ENCODE data around the gene DSG4.

DSG4 gene

DNA sequence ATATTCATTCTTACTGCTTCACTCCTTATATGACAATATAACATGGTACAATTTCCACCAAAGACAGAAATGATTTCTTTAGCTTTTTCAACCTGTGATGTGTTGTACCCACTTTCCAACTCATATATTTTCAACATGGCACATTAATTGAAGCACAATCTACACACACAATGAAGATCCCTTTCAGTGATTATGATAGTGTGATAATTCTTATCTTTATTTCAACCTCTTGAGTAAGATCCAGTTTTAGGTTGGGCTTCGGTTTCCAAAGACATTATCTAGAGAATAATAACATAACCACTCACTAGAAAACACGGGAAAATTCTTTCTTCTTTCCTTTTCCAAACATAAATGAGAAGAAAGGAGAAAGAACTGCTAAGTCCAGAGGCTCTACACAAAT lies 67.6 kb downstream of the DSG4 start:
- DNase-seq (ENCODE audit: low read depth in 4 of 4, low spot score in 1 of 4) = no peak

DNA sequence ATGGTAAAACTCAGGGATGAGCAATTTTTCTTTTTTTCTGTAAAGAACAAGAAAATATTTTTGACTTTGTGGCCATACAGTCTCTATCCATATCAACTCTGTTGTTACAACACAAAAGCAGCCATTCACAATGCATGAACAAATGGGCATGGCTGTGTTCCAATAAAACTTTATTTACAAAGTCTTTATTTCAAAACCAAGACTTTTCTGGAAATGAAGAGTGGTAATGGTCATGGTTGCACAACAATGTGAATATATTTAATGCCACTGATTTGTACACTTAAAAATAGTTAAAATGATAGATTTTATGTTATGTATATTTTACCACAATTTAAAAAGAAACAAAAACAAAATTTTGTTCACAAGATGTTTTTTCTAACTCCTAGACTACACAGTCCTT lies 69.3 kb downstream of the DSG4 start:
- DNase-seq (ENCODE audit: low read depth in 4 of 4, low spot score in 1 of 4) = no peak

DNA sequence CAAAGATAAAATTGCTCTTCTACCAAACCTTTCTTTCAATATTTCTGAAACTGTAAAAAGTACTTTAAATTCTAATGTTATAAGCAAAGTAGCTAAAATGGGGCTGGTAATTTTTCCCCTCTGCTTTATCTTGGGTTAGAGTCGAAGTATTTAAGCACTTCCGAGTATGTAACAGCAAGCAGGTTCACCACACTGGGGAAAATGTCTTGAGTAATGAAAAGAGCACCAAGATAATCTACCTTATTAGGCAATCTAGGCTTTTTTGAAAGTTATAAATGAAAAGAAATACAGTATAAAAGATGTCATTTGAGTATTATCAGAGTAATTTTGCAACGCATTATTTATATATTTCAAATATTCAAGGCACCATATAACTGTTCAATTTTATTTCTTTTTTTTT lies 70.3 kb downstream of the DSG4 start:
- DNase-seq (ENCODE audit: low read depth in 4 of 4, low spot score in 1 of 4) = no peak

DNA sequence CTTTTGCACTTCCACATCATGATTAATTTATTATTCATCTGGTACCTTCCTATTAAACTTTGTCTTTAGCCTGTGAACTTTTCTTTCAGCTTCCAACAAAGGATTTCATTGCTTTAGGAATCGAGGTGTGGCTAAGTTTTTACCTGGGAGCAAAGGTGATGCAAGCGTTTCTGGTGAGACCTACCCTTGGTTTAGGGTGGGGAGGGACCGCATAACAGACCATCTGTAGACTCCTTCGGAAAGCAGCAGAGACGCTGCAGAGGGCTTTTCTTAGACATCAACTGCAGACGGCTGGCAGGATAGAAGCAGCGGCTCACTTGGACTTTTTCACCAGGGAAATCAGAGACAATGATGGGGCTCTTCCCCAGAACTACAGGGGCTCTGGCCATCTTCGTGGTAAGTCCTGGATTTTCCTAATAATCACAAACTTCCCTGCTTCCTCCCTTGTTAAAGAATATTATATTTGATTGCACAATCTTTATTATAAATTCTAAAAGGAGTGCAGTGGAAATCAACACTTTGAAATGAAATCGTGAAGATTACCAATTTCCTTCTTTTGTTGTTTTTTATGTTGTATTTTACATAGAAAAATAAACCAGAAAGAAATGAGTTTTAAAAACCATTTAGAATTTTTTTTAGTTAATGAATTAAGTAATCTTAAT lies 71.1 kb downstream of the DSG4 start, which contains the start of gene DSG3:
DSG3 (plus strand) TSS at position 212 of the 662 bp plus-strand sequence; CDS start at position 349, 137 bp downstream.
- no peak for DNase-seq (ENCODE audit: low read depth in 4 of 4, low spot score in 1 of 4)

DNA sequence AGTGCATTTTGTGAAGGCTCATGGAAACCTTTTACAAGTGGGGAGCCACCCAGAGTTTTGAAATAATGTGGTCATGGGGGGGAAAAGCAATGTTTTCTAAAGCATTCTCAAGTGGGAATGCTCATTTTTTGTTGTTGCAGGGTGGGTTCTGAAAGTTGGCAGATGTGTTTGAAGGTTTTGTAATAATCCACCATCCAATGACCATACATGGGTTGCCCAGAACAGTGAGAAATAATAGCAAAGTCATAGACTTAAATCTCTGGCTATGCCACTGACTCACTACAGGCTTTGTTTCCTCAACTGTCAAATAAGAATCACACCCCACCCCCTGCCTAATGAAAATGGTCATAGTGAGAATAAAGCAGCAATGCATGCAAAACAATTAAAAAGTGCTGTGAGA lies 73.8 kb downstream of the DSG4 start:
- DNase-seq (ENCODE audit: low read depth in 4 of 4, low spot score in 1 of 4) = no peak

DNA sequence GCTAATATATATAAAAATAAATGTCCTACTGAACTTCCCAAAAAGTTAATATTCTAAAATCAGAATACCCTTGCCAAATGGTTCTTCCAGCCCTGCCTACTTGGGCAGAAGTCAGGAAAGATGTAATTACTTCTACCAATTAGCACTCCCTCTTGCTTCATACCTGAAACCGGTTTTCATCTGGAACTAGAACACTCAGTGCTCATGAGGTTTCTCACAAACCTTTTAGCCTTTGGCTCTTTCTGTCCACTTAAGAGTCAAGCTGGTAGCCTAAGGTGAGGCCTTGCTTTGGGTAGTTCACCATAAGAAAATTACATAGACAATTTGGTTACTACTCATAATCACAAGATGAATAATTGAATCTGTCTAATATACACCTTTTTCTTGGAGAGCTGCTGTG lies 75.0 kb downstream of the DSG4 start:
- DNase-seq (ENCODE audit: low read depth in 4 of 4, low spot score in 1 of 4) = no peak

DNA sequence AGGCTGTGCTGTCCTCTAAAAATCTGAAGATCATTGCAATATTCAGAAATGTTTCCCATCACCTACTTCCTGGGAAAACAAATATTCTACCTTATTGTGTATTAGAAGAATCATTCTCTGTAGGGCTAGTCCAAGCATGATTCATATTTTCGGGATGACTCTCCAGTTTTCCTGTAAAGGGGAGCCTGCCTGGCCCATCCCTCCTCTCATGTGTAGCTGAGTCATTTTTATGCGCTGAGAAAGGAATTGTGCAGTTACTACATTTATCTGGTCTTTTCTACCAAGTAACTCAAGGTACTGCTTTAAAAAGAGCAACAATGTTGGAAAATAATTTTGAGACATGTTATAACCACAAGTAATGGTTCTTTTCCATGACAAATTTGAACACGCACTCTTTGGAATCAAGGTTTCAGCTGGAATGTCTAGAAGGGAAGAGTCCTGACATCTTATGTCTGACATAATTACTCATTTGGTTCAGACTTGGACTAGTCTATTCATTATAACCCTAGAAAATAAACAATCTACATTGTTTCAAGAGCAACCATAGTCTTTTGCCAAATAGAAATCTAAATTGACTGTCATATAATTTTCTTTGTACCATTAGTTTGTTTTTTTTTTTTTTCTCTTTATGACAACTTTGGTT lies 77.6 kb downstream of the DSG4 start:
- no peak for DNase-seq (ENCODE audit: low read depth in 4 of 4, low spot score in 1 of 4)
